Choroid plexus epithelial cell (primary cell): Measurements from ENCODE around the gene LETM1.

Experiments
- DNase-seq: peaks from one replicate; pipeline ENCODE4 v3.0.0-alpha.2; 2010; ENCODE audit warnings: low read depth
- H3K4me3 ChIP-seq: 2 replicates; pipeline ENCODE4 v1.5.1; 2011; ENCODE audit warnings: low read depth, mild to moderate bottlenecking, control low read depth, low read length, moderate library complexity
- TF ChIP-seq, protein P1 (sequence below): conservative IDR thresholded peaks from 2 replicates; pipeline ENCODE4 v1.5.1; 2011; ENCODE audit warnings: low read depth, mild to moderate bottlenecking, control low read depth, inconsistent platforms, low read length, moderate library complexity

Gene LETM1

DNA sequence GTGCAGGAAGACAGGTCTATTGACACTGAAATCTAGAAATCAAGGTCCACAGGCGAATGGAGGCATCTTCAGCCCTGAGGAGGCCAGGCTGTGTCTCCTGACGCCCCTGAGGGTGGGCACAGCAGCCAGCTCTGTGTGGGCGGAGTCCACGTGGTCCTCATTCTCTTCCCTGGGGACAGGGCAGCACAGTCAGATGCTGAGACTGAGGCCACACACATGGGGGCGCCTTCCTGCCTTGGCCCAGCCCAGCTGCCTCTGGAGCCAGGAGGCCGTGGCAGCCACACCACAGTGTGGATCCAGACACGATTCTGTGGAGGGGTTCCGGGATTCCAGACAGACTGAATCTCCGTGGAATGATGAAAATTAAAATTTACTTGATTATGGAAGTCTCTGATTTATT lies 42.0 kb downstream of the LETM1 start:
- peak; percentile 14 for DNase-seq
- no peak overlapping the region for H3K4me3 ChIP-seq
- TF ChIP-seq, protein P1, sequence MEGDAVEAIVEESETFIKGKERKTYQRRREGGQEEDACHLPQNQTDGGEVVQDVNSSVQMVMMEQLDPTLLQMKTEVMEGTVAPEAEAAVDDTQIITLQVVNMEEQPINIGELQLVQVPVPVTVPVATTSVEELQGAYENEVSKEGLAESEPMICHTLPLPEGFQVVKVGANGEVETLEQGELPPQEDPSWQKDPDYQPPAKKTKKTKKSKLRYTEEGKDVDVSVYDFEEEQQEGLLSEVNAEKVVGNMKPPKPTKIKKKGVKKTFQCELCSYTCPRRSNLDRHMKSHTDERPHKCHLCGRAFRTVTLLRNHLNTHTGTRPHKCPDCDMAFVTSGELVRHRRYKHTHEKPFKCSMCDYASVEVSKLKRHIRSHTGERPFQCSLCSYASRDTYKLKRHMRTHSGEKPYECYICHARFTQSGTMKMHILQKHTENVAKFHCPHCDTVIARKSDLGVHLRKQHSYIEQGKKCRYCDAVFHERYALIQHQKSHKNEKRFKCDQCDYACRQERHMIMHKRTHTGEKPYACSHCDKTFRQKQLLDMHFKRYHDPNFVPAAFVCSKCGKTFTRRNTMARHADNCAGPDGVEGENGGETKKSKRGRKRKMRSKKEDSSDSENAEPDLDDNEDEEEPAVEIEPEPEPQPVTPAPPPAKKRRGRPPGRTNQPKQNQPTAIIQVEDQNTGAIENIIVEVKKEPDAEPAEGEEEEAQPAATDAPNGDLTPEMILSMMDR: peak; percentile 26

DNA sequence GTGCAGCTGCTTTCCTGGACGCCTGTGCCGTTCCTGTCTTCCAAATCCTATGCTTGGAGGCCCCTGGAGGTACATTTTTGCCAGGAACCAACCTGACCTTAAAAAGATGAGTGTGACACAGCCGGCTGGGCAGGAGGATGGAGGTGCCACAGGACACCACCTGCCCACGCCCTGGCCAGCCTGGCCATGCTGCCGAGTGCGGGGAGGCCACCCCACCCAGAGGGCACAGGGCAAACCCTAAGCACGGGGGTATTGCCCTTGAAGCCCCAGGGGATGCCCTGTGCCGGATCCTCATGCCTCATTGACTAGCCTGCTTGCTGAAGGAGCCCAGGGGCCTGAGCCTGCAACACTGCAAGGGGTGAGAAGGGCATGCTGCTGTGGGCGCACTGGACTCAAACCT lies 42.7 kb downstream of the LETM1 start:
- TF ChIP-seq, protein P1: no peak
- no peak for DNase-seq
- no peak overlapping the region for H3K4me3 ChIP-seq

DNA sequence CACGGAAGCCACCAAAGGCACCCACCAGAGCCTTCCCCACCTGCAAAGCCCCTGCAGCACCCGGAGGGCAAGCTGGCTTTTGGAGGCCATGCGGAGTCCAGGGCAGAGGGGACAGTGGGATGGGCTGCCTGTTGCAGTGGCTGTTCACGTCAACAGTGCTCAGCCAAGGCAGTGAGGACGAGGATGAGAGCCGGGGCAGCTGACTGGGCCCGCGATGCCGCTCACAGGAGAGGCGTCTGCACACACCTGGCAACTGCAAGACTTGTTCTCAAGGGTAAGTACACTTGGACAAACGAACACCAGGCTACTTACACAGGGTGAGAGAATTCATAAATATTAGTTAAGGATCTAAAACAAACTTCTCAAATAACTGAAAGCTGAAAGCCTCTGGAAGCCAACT lies 43.2 kb downstream of the LETM1 start:
- TF ChIP-seq, protein P1: no peak
- no peak for DNase-seq
- no peak overlapping the region for H3K4me3 ChIP-seq

DNA sequence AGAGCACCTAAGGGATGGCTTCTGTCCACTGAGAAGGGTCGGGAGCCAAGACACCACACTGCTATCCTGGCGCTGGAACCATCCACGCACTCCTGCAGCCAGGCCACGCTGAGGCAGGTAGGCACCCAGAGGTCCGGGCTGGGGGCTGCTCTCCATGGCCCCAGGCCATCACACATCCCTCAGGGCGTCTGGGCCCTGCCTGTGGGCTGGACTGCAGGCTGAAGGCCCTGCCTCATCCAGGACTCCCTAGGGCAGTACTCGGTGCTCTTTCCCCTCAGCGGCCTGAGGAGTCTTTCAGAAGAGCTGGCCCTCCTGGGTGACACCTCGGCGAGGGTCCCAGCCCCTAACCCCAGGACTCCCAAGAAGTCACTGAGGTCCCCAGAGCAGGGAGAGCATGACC lies 45.2 kb downstream of the LETM1 start:
- no peak overlapping the region for H3K4me3 ChIP-seq
- DNase-seq: no peak
- TF ChIP-seq, protein P1: no peak

DNA sequence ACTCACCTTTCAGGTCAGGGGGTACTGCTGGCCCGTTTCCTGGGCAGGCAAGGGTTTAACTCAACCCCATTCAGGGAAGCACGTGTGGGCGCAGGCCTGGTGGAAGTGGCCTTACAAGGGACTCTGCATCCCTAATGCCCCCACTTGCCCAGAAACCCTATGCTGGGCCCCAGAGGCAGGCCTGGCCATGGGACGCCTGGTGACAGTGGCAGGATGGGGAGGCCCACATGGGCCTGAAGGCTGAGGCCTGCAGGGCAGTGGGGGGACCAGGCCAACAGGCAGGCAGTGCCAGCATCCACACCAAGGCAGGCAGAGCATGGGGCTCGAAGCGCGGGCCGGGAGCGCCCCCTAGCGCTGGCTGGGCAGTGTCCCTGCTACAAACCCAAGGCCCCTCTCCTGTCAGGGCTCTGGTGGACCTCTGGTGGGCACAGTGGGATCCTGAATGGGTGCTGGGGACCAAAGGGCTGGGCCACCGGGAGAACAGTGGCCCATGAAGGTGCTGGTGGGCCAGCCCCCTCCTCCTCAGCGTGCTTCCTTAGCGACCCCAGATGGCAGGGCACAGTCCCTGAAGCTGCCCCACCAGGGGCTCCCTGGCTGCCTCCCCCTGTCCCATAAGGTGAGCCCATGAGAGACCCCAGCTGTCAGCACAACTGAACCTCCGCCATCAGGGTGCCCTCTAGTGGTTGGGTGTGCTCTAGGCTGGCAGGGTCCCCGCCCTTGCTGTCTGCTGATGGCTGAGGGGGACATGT lies 46.0 kb downstream of the LETM1 start:
- no peak overlapping the region for H3K4me3 ChIP-seq
- TF ChIP-seq, protein P1: peak; percentile 81

DNA sequence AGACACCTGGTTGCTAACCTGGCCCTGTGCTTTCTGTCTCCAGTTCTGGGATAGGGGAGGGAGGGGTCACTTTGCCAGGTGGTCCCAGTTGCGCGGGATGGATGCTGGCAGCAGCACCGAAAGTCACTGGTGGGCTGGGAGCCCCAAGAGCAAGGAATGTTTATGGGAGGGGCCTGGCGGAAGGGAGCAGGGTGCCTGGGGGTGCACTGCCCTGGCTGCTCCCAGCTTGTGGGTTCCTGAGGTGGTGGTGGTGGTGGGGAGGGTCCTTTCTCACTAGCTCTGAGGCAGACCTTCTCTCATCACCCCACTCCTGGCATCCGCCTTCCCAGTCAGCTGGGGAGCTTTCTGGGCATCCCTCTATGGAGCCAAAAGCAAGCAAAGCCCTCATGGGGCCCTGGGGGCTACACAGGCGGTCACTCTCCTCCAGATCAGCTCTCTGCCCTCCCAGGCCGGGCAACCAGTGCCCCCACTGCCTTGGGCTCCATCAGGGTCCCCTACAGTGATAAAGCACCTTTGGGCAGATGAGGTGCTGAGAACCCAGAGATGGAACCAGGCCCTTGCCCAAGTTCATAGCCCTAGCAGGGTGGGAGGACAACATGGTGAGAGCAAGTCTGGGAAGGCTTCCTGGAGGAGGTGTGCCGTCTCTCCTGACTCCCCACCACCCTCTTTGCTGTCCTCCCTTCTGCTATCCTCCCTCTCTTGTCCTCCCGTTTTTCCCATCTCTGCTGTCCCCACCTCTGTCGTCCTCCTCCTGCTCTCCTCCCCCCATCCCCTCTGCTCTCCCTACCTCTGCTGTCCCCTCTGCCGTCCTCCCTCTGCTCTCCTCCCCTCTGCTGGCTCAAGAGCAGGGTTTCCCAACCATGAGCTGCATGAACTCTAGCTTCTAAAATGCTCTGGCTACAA lies 46.9 kb downstream of the LETM1 start:
- no peak for DNase-seq
- no peak overlapping the region for H3K4me3 ChIP-seq
- TF ChIP-seq, protein P1: no peak

More for the DNA sequence above, 46.0 kb downstream of the LETM1 start:
- DNase-seq: peak; percentile 63
